ENCODE data around the gene RER1.
A peak's percentile ranks its signal among the peaks of the same experiment; 100 is the strongest.

DNA sequence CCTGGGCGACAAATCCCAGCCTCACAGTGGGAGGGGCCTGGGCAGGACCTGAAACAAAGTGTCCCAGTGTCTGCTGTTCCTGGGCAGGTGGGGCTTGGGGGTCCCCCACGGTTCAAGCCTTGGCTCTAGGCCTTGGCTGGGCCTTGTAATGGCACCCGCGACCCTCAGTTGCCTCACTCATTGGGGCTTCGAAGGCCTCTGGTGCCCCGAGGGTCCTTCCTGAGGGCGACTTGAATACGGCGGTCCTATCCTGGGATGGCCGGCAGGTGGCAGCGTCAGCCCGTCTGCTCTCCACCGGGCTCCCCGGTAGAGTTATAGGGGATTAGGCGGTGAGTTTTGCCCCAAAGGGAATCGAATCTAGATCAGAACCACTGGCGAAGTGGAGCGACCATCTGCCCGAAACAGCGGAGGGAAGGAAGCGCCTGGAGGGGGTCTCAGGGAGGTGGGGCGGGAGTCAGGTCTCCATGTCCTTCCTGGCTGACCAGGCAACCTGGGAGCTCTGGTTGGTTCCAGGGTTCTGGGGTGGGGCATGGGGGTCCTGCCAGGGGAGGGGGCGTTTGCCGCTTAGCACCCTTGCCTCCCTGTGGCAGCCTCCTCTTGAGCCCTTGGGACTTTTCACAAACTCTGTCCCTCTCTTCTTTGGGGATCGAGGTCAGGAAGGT lies 22.8 kb downstream of the RER1 start:
- TF ChIP-seq, protein P1, sequence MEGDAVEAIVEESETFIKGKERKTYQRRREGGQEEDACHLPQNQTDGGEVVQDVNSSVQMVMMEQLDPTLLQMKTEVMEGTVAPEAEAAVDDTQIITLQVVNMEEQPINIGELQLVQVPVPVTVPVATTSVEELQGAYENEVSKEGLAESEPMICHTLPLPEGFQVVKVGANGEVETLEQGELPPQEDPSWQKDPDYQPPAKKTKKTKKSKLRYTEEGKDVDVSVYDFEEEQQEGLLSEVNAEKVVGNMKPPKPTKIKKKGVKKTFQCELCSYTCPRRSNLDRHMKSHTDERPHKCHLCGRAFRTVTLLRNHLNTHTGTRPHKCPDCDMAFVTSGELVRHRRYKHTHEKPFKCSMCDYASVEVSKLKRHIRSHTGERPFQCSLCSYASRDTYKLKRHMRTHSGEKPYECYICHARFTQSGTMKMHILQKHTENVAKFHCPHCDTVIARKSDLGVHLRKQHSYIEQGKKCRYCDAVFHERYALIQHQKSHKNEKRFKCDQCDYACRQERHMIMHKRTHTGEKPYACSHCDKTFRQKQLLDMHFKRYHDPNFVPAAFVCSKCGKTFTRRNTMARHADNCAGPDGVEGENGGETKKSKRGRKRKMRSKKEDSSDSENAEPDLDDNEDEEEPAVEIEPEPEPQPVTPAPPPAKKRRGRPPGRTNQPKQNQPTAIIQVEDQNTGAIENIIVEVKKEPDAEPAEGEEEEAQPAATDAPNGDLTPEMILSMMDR (IDR thresholded peaks at IDR 0.05 in 8 of 11, conservative IDR thresholded peaks at IDR 0.05 in 3 of 11): peak; percentile 86 to 95 (median 92)
- peak; percentile 11 to 46 (median 25) for TF ChIP-seq POLR2AphosphoS5 (IDR thresholded peaks at IDR 0.05)

Measured in spleen (tissue), 7 donors.